ENCODE measurements around the gene CTIF. TPM values are rescaled to one million over a fixed set of nuclear protein-coding genes. Genes with fewer than 3 reads are reported as not detected.

The CTIF gene
- total RNA-seq, 1 experiment from 2014 or later, result 3.7 TPM

DNA sequence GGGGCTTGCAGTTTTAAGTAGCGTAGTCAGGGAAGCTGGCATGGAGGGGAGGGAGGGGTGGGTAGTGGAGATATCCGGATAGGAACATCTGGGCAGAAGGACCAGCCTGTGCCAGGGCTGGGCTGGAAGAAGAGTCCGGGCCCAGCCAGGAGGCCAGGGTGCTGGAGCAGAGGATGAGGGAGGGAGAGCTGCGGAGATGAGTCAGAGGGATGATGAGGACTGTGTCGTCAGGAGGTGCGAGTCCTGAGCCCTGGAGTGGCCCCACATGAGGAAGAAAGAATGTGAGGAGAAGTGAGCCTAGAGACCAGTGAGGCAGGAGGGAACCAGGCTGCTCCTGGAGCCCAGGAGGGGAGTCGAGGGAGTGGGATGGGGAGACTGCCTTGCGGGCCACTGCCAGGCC lies 82.4 kb downstream of the CTIF start:
- DNase-seq (ENCODE audit: low read depth, low spot score), result no peak
- in situ Hi-C loops (cut with HindIII; ENCODE audit: low pct_unique_long_range_greater_than_20kb, low sequenced_read_pairs), result no loop called here

DNA sequence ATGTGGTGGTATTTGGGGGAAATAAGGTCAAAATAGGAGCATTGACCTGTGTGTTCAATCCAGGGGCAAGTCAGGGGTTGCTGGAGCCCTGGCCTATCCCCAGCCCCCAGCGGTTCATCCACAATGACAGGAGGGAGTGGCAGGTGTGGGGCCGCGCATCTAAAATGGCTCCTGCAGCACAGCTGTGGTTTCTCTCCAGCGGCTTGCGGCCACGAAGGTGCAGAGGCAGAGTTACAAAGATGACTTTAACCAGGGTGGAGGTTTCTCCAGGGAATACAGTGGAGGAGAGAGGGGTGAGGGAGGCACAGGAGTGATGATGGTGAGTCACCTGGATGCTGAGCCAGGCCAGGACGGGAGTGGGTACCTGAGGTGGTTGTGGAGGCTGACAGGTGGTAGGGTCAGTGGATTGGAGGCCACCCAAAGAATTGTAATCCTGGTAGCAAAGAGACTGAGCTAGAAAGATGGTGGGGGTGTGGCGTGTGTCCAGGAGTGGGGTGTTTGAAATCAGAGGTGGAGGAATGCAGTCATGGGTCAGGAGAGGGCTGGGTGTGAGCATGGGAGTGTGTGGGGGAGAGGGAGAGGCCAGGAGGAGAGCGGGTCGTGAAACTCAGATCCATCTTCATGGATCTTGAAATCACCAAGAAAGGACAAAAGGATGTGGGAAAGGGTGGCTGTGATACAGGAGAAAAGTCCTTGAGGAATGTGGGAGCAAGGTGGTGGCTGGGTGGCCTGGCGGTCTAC lies 83.2 kb downstream of the CTIF start:
- in situ Hi-C loops (cut with HindIII; ENCODE audit: low pct_unique_long_range_greater_than_20kb, low sequenced_read_pairs), result no loop called here
- no peak for DNase-seq (ENCODE audit: low read depth, low spot score)

DNA sequence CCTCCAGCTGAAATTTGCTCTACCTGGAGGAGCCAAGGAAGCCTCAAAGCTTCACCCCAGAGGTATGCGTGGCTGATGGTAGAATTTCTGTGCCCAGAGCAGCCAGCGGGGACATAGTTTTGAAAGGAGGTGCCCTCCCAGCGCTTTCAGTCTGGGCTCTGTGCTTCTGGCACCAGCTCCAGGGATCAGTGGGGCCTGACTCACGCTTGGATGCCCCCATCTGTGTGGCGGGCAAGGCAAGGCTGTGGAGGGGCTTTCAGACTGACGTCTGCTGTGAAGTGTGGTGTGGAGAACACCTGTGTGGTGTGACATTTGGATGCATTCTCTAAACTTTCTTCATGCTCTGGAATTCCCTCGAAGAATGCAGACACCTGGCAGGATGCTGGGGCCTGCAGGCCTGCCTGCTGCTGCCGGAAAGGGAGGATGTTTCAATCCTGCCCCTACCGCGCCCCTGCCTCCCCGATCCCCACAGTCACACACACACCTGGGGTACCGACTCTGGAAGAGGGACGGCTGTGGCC lies 84.1 kb downstream of the CTIF start:
- in situ Hi-C loops (cut with HindIII; ENCODE audit: low pct_unique_long_range_greater_than_20kb, low sequenced_read_pairs), result no loop called here
- DNase-seq (ENCODE audit: low read depth, low spot score), result no peak

DNA sequence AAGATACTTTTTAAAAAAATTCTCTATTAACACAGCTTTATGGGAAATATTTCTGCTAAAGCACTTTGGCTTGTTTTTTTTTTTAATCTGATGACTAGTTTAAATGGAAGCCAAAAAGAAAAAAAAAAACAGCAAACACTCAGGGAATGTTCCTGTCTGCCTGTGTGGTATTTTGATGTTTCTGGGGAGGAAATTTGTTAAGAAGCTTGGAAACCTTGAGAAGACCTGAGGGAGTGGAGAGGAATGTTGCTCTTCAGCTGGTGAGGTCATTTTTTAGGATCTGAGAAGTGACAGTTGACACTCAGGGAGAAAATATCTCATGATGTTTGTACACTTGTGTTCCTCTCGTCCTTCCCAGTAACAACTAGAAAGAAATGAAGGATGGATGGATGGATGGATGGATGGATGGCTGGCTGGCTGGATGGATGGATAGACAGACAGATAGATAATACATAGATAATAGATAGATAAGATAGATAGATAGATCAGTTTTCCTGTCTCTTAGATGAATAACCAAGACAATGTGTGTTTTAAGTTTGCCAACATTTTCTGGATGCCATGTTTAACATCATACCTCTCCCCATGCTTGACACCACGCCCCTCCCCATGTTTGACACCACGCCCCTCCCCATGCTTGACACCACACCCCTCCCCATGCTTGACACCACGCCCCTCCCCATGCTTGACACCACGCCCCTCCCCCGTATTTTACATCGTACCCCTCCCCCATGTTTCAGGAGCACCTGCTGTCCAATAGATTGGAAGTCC lies 84.8 kb downstream of the CTIF start:
- DNase-seq (ENCODE audit: low read depth, low spot score), result no peak
- in situ Hi-C loops (cut with HindIII; ENCODE audit: low pct_unique_long_range_greater_than_20kb, low sequenced_read_pairs), result no loop called here

DNA sequence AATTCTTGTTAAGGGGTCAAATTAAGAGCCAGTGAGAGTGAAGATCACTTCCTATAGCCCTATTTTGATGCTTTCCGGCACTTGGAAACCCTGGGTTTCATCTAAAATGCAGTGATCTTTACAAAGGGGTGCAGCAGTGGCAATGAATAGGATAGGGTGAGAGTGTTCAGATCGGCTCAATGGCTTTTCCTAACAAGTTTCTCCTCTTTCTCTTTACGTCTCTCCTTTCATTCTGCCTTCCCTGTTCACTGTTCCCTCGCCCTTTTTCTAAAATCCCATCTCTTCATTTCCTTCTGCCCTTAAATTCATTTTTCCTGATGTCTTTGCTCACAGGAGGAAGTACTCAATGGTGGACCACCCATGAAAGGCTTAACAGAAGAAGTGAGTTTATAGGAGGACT lies 86.0 kb downstream of the CTIF start:
- in situ Hi-C loops (cut with HindIII; ENCODE audit: low pct_unique_long_range_greater_than_20kb, low sequenced_read_pairs), result no loop called here
- no peak for DNase-seq (ENCODE audit: low read depth, low spot score)

- in situ Hi-C loops (cut with HindIII; ENCODE audit: low pct_unique_long_range_greater_than_20kb, low sequenced_read_pairs), result no loop called here
- no peak for DNase-seq (ENCODE audit: low read depth, low spot score)
Measured at GRCh38 chr18:48627216-48627615, 88.4 kb downstream of the CTIF start.

DNA sequence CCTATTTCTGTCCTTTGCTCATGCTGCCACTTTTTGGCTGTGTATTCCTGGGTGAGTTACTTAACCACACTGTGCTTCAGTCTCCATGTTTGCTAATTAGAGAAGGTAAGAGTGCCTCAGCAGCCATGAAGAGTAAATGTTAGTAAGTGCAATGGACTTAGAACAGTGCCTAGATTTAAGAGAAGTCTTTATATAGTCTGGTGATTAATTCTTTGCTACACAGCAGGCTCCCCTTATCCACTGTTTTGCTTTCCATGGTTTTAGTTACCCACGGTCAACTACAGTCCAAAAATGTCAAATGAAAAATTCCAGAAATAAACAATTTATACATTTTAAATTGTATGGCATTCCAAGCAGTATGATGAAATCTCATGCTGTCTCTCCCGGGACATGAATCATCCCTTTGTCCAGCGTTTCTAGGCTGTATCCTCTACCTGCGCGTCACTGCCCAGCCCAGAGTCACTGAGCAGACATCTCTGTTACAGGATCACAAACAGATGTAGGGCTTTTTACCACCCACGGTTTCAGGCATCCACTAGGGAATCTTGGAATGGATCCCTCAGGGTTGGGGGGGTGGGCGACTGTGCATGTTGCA lies 91.0 kb downstream of the CTIF start:
- peak; percentile 71 for DNase-seq (ENCODE audit: low read depth, low spot score)
- in situ Hi-C loops (cut with HindIII; ENCODE audit: low pct_unique_long_range_greater_than_20kb, low sequenced_read_pairs), result no loop called here

DNA sequence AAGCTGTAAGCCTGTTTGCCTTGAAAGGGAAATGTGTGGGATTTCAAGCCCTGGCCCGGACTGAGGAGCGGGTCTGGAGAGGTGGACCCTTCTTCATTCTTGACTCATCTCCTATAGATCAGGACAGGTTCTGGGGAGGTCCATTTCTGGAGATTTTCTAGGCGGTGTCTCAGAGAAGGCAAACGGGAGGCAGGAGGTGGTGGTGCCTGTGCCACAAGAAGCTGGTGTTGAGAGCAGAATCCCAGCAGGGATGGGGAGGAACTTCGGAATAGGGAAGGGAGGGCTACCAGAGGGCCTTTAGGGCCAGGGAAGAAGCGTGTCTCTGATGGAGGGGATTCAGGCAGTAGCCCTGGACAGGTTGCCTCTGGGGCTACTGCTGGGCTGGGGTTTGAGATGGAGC lies 93.0 kb downstream of the CTIF start:
- in situ Hi-C loops (cut with HindIII; ENCODE audit: low pct_unique_long_range_greater_than_20kb, low sequenced_read_pairs), result no loop called here
- no peak for DNase-seq (ENCODE audit: low read depth, low spot score)

- no peak for DNase-seq (ENCODE audit: low read depth, low spot score)
- in situ Hi-C loops (cut with HindIII; ENCODE audit: low pct_unique_long_range_greater_than_20kb, low sequenced_read_pairs), result no loop called here
Measured at GRCh38 chr18:48632676-48633257, 93.9 kb downstream of the CTIF start.

DNA sequence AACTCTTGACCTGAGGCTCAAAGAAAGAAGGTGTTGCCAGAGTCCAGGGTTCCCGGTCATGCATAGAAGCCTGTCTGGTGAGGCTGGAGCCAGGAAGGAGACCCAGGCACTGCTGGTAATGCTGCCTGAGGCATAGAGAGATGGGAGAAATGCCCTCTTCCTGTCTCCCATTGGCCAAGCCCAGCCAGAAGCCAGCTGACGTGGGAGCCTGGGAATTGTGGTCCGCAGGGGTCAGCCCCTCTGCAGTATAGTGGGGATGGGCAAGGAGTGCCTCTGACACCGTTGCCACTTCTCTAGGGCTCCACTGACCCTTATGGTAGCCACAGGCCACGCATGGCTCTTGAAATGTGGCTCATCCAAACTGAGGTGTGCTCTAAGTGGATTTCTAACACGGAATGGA lies 95.7 kb downstream of the CTIF start:
- in situ Hi-C loops (cut with HindIII; ENCODE audit: low pct_unique_long_range_greater_than_20kb, low sequenced_read_pairs), result no loop called here
- DNase-seq (ENCODE audit: low read depth, low spot score), result no peak

DNA sequence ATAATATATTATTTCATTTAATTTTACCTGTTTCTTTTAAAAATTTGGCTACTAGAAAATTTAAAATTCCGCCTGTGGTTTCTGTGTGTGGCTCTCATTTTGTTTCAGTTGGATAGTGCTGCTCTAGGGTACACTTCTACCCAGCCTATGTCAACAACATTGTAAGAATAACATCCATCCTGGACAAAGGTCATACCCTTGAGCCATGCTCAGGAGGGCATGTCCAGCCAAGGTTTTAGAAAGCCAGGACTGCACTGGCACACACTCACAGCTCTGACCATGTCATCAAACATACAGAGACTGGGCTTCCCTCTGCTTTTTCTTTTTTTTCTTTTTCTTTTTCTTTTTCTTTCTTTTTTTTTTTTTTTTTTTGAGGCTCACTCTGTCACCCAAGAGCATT lies 96.1 kb downstream of the CTIF start:
- DNase-seq (ENCODE audit: low read depth, low spot score), result no peak
- in situ Hi-C loops (cut with HindIII; ENCODE audit: low pct_unique_long_range_greater_than_20kb, low sequenced_read_pairs), result no loop called here

DNA sequence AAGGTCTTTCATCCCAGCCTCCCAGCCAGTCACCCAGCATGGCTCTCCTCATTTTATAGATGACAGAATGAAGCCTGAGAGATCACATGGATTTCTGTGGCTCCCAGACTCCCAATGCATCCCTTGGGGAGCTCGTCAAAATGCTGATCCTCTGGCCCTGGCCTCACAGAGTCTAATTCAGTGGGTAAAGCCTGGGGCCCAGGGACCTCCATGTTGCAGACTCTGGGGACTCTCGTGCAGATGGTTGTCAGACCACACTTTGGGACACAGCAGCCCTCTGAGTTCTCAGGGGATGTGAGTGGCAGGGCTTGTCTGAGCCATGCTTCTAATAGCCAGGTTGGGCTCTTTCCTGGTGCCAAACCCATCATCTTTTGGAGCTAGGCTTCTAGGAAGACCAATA lies 97.0 kb downstream of the CTIF start:
- in situ Hi-C loops (cut with HindIII; ENCODE audit: low pct_unique_long_range_greater_than_20kb, low sequenced_read_pairs), result no loop called here
- DNase-seq (ENCODE audit: low read depth, low spot score), result no peak

GRCh38 chr18:48636436-48636835 lies 97.6 kb downstream of the CTIF start:
- no peak for DNase-seq (ENCODE audit: low read depth, low spot score)
- in situ Hi-C loops (cut with HindIII; ENCODE audit: low pct_unique_long_range_greater_than_20kb, low sequenced_read_pairs), result no loop called here

GRCh38 chr18:48637081-48637990 lies 98.5 kb downstream of the CTIF start:
- in situ Hi-C loops (cut with HindIII; ENCODE audit: low pct_unique_long_range_greater_than_20kb, low sequenced_read_pairs), result no loop called here
- DNase-seq (ENCODE audit: low read depth, low spot score), result no peak

- in situ Hi-C loops (cut with HindIII; ENCODE audit: low pct_unique_long_range_greater_than_20kb, low sequenced_read_pairs), result no loop called here
- DNase-seq (ENCODE audit: low read depth, low spot score), result no peak
Measured at GRCh38 chr18:48638451-48638850, 99.6 kb downstream of the CTIF start.

DNA sequence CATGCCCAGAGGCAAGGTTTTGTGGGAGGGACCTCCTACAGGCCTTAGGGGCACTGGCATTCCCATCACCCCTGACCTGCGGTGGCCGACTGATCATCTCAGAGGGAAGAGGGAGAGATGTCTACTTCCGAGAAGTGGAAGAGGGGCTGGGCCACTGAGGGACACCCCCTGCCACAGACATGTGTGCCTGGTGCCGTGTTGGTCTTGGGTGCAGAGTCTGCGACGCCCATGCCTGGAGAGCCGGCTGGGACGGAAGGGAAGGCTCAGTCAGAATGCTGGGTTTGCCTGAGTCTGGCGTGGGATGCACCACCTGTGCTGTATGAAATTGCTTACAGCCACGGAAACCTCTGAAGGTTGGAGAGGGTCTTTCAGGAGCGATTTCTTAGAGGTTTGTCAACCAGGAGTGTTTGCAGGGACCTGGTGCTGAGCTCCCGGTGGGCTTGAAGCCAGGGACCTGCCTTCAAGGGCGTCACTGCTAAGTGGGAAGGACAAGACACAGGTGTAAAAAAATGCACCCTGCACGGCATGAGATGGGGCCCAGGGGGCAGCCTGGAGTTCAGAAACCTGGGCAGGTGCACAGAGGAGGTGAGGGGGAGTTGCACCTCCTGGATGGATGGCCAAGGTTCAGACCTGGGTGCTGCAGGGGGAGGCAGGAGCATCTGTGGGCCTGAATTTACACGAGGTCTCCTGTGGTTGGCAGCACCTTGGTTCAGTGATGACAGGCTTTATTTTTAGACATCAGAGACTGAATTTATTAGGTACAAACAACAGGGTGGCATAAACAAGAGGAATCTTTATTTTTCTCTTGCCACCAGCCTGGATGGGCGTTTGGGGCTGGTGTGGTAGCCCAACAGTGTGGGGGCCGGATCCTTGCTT lies 100.3 kb downstream of the CTIF start:
- no peak for DNase-seq (ENCODE audit: low read depth, low spot score)
- in situ Hi-C loops (cut with HindIII; ENCODE audit: low pct_unique_long_range_greater_than_20kb, low sequenced_read_pairs), result no loop called here
